DND-41 (cell line): ENCODE data around the gene PIP4K2A.
A peak's percentile ranks its signal among the peaks of the same experiment; 100 is the strongest.

ENCODE experiments used
- ATAC-seq: fragments of 200-7000 bp; cut with Tn5 transposase; 3 replicates; pipeline ENCODE4 v1.9.1; 2021; ENCODE audit warnings: low read depth; ENCODE audit not compliant: insufficient read depth
- DNase-seq: peaks from one replicate; pipeline ENCODE4 v3.0.0-alpha.2; 2020
- H2AFZ ChIP-seq: 2 replicates; pipeline ENCODE4 v1.6.0; 2012; ENCODE audit warnings: low read depth, low read length
- H3K27ac ChIP-seq: 2 replicates; pipeline ENCODE4 v1.5.1; 2012; ENCODE audit warnings: low read length, inconsistent platforms
- H3K27me3 ChIP-seq: fragments of 200-600 bp; sonication (generic); 2 replicates; pipeline ENCODE4 v1.6.0; 2012; ENCODE audit warnings: low read length, mild to moderate bottlenecking, inconsistent platforms; ENCODE audit not compliant: insufficient read depth, poor library complexity
- H3K36me3 ChIP-seq: 2 replicates; pipeline ENCODE4 v1.5.1; 2012; ENCODE audit warnings: low read length, inconsistent platforms; ENCODE audit not compliant: insufficient read depth
- H3K4me1 ChIP-seq: 2 replicates; pipeline ENCODE4 v1.5.1; 2012; ENCODE audit warnings: mild to moderate bottlenecking, low read length; ENCODE audit not compliant: insufficient read depth
- H3K4me2 ChIP-seq: 2 replicates; pipeline ENCODE4 v1.6.0; 2012; ENCODE audit warnings: mild to moderate bottlenecking, moderate library complexity, low read length, inconsistent platforms; ENCODE audit not compliant: insufficient read depth
- H3K4me3 ChIP-seq, 2 experiments: fragments of 200-600 bp in 1 of 2; shearing (Covaris generic) in 1 of 2; 2 replicates each; pipeline ENCODE4 v1.5.1; 2012 to 2016; ENCODE audit warnings: inconsistent platforms in 2 of 2, low read length in 2 of 2, mild to moderate bottlenecking in 2 of 2, low read depth in 1 of 2, moderate library complexity in 1 of 2
- H3K79me2 ChIP-seq: 2 replicates; pipeline ENCODE4 v1.6.0; 2012; ENCODE audit warnings: low read length, inconsistent platforms; ENCODE audit not compliant: insufficient read depth
- H3K9ac ChIP-seq: 2 replicates; pipeline ENCODE4 v1.6.0; 2012; ENCODE audit warnings: low read depth, mild to moderate bottlenecking, inconsistent platforms, low read length, moderate library complexity
- H3K9me3 ChIP-seq: 2 replicates; pipeline ENCODE4 v1.5.1; 2012; ENCODE audit warnings: low read length, moderate library complexity, mild to moderate bottlenecking, inconsistent platforms; ENCODE audit not compliant: insufficient read depth, severe bottlenecking
- H4K20me1 ChIP-seq: 2 replicates; pipeline ENCODE4 v1.6.0; 2012; ENCODE audit warnings: low read length; ENCODE audit not compliant: insufficient read depth
- CTCF ChIP-seq: IDR thresholded peaks from 2 replicates; pipeline ENCODE4 v1.5.1; 2012; ENCODE audit warnings: borderline replicate concordance, low read length, moderate library complexity, mild to moderate bottlenecking; ENCODE audit not compliant: poor library complexity, severe bottlenecking; ENCODE audit errors: extremely low read depth
- EZH2 ChIP-seq: IDR thresholded peaks from 3 replicates; pipeline ENCODE4 v1.6.1; 2012; ENCODE audit warnings: borderline replicate concordance, low read depth, mild to moderate bottlenecking, moderate library complexity, low read length, inconsistent platforms; ENCODE audit not compliant: severe bottlenecking

Gene PIP4K2A

GRCh38 chr10:22539579-22540298 lies 174.6 kb downstream of the PIP4K2A start:
- no peaks in the 10 kb centered on the region; the same call in 1 of the 2 replicates for H4K20me1 ChIP-seq
- H3K27me3 ChIP-seq = no peaks in the 10 kb centered on the region

GRCh38 chr10:22537810-22538209 lies 176.6 kb downstream of the PIP4K2A start:
- Histone ChIP-seq H3K79me2 (no peaks in the 10 kb centered on the region), H3K4me1 (no peaks in the 10 kb centered on the region), H3K4me2 (no peak overlapping the region), H3K9me3 (no peaks in the 10 kb centered on the region), H3K9ac (no peak overlapping the region), H2AFZ (no peak overlapping the region), H4K20me1 (no peaks in the 10 kb centered on the region; the same call in 1 of the 2 replicates), H3K4me3 (no peak overlapping the region), H3K27me3 (no peaks in the 10 kb centered on the region), H3K36me3 (peaks cover 60% of the 10 kb centered on the region), H3K27ac (no peak overlapping the region)
- TF ChIP-seq CTCF (no peak), EZH2 (no peak)
- ATAC-seq = no peak
- no peak for DNase-seq

More at GRCh38 chr10:22539579-22540298, 174.6 kb downstream of the PIP4K2A start:
- Histone ChIP-seq H3K9me3 (no peaks in the 10 kb centered on the region), H3K27ac (no peak overlapping the region), H3K4me2 (no peak overlapping the region), H3K36me3 (peaks cover 61% of the 10 kb centered on the region), H3K79me2 (no peaks in the 10 kb centered on the region), H3K4me1 (no peaks in the 10 kb centered on the region), H3K9ac (no peak overlapping the region), H2AFZ (no peak overlapping the region), H3K4me3 (no peak overlapping the region)
- ATAC-seq = peak; percentile 71
- DNase-seq = peak; percentile 13
- TF ChIP-seq EZH2 (no peak), CTCF (no peak)

GRCh38 chr10:22536620-22537019 lies 177.8 kb downstream of the PIP4K2A start:
- TF ChIP-seq EZH2 (no peak), CTCF (no peak)
- Histone ChIP-seq H3K4me1 (no peaks in the 10 kb centered on the region), H3K9me3 (no peaks in the 10 kb centered on the region), H3K4me2 (no peak overlapping the region), H4K20me1 (no peaks in the 10 kb centered on the region; the same call in 1 of the 2 replicates), H3K4me3 (no peak overlapping the region), H3K79me2 (no peaks in the 10 kb centered on the region), H3K27ac (no peak overlapping the region), H3K36me3 (peaks cover 48% of the 10 kb centered on the region), H3K27me3 (no peaks in the 10 kb centered on the region), H2AFZ (no peak overlapping the region), H3K9ac (no peak overlapping the region)
- ATAC-seq = no peak
- no peak for DNase-seq
